Smooth muscle cell (in vitro differentiated cells): ENCODE data around the gene CACNA1C. TPM values are rescaled to one million over a fixed set of nuclear protein-coding genes. Genes with fewer than 3 reads are reported as not detected.

Source experiments
- DNase-seq: peaks from one replicate; lab custom pipeline; 2025; ENCODE audit not compliant: unreplicated experiment; lab: John Stamatoyannopoulos, UW
- H2AFZ ChIP-seq: fragments of 200-600 bp; sonication (generic); 2 replicates; pipeline ENCODE4 v1.6.0; 2016; ENCODE audit warnings: antibody characterized with exemption, low read depth, mild to moderate bottlenecking
- H3F3A ChIP-seq: fragments of 200-600 bp; sonication (generic); 2 replicates; pipeline ENCODE4 v1.6.0; 2017; ENCODE audit warnings: antibody characterized with exemption, low read depth
- H3K27ac ChIP-seq: fragments of 200-600 bp; sonication (generic); 2 replicates; pipeline ENCODE4 v1.5.1; 2016; ENCODE audit warnings: low read depth, mild to moderate bottlenecking
- H3K27me3 ChIP-seq: fragments of 200-600 bp; sonication (generic); 2 replicates; pipeline ENCODE4 v1.6.1; 2016; ENCODE audit warnings: low read depth, mild to moderate bottlenecking
- H3K36me3 ChIP-seq: fragments of 200-600 bp; sonication (generic); 2 replicates; pipeline ENCODE4 v1.5.1; 2016; ENCODE audit warnings: low read depth
- H3K4me1 ChIP-seq: fragments of 200-600 bp; sonication (generic); 2 replicates; pipeline ENCODE4 v1.5.1; 2016; ENCODE audit warnings: low read depth
- H3K4me2 ChIP-seq: fragments of 200-600 bp; sonication (generic); 2 replicates; pipeline ENCODE4 v1.6.0; 2016; ENCODE audit warnings: mild to moderate bottlenecking
- H3K4me3 ChIP-seq: fragments of 200-600 bp; sonication (generic); 2 replicates; pipeline ENCODE4 v1.5.1; 2016; ENCODE audit warnings: mild to moderate bottlenecking
- H3K79me2 ChIP-seq: fragments of 200-600 bp; sonication (generic); 2 replicates; pipeline ENCODE4 v1.6.0; 2016; ENCODE audit warnings: low read depth, mild to moderate bottlenecking
- H3K9ac ChIP-seq: fragments of 200-600 bp; sonication (generic); 2 replicates; pipeline ENCODE4 v1.6.0; 2016; ENCODE audit warnings: low read depth
- H3K9me3 ChIP-seq: fragments of 200-600 bp; sonication (generic); replicated peaks from 2 replicates; pipeline ENCODE4 v1.5.1; 2016; ENCODE audit warnings: low read depth
- H4K20me1 ChIP-seq: fragments of 200-600 bp; sonication (generic); 2 replicates; pipeline ENCODE4 v1.6.0; 2016; ENCODE audit warnings: low read depth
- CTCF ChIP-seq: fragments of 200-600 bp; sonication (generic); IDR thresholded peaks from 2 replicates; pipeline ENCODE4 v1.5.1; 2017; ENCODE audit warnings: borderline replicate concordance, mild to moderate bottlenecking, antibody characterized with exemption; ENCODE audit not compliant: insufficient read depth, poor library complexity, severe bottlenecking
- WGBS: methylation state at CpG from one replicate; pipeline ENCODE4 v1.1.7; 2016; ENCODE audit warnings: low lambda C conversion rate; 5-methylcytosine and 5-hydroxymethylcytosine counted together
- polyA plus RNA-seq: library from polyadenylated mRNA; unstranded; fragments of >200 nt; fragmentation: Nextera tagmentation; extraction: Ambion mirVana; gene quantifications from 2 replicates; pipeline ENCODE4 v1.2.1, GENCODE V29; 2016
- total RNA-seq: library from RNA; depleted of rRNA; stranded (reverse); fragments of >200 nt; gene quantifications from 2 replicates; pipeline ENCODE4 v1.2.3, GENCODE V29; 2014

CACNA1C gene
- total and polyA plus RNA-seq, 2 experiments from 2014 or later: 1.6 to 4.5 TPM

- H3K9ac ChIP-seq: no peak overlapping the region
- no peaks in the 10 kb centered on the region for H3F3A ChIP-seq
- H3K79me2 ChIP-seq: no peaks in the 10 kb centered on the region
- H3K36me3 ChIP-seq: no peaks in the 10 kb centered on the region
- H3K27ac ChIP-seq: peak overlapping the region; percentile 2
- DNase-seq: no peak
- H3K27me3 ChIP-seq: no peaks in the 10 kb centered on the region
- H3K4me3 ChIP-seq: no peak overlapping the region
- H3K4me2 ChIP-seq: peak overlapping the region; percentile 0
- H2AFZ ChIP-seq: no peak overlapping the region
- 72% methylated on average over 5 of the region's 5 CpGs for WGBS
- peaks cover 3% of the 10 kb centered on the region for H3K4me1 ChIP-seq
- no peaks in the 10 kb centered on the region for H3K9me3 ChIP-seq
- no peaks in the 10 kb centered on the region for H4K20me1 ChIP-seq
- TF ChIP-seq CTCF: no peak
Observed at GRCh38 chr12:2286047-2286446, 233.3 kb downstream of the CACNA1C start.

GRCh38 chr12:2286461-2287131 is 233.8 kb downstream of the CACNA1C start:
- DNase-seq: no peak
- H3K79me2 ChIP-seq: no peaks in the 10 kb centered on the region
- no peaks in the 10 kb centered on the region for H3F3A ChIP-seq
- no peaks in the 10 kb centered on the region for H3K9me3 ChIP-seq
- 59% methylated on average over 9 of the region's 9 CpGs for WGBS
- H3K4me1 ChIP-seq: peaks cover 3% of the 10 kb centered on the region
- H3K9ac ChIP-seq: no peak overlapping the region
- no peak overlapping the region for H2AFZ ChIP-seq
- H3K4me2 ChIP-seq: peak overlapping the region; percentile 0
- H4K20me1 ChIP-seq: no peaks in the 10 kb centered on the region
- H3K36me3 ChIP-seq: no peaks in the 10 kb centered on the region
- H3K4me3 ChIP-seq: no peak overlapping the region
- H3K27me3 ChIP-seq: no peaks in the 10 kb centered on the region
- TF ChIP-seq CTCF: no peak
- peak overlapping the region; percentile 2 for H3K27ac ChIP-seq

DNA sequence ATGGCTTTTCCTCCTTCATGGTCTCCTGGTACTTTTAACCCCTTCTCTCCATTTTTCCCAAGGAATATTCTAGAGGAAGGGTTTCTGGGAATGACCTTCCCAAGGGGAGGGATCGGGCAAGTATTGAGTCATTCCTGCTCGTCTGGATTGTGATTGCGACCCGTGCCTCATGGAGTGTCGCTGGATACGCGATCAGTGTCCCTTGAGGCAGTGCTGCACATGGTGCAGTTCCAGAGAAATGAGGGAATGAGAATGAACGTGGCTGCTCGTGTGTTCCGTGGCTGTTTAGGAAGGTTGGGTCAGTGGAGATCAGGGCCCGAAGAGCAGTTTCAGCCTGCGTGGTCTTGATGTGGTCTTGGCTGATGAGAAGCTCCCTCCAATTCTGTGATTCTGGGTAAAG is 234.4 kb downstream of the CACNA1C start:
- Histone ChIP-seq H3K27ac (no peak overlapping the region), H3K4me3 (no peak overlapping the region), H3K4me2 (peak overlapping the region; percentile 0), H3K27me3 (no peaks in the 10 kb centered on the region), H3K79me2 (no peaks in the 10 kb centered on the region), H3K36me3 (no peaks in the 10 kb centered on the region), H3F3A (no peaks in the 10 kb centered on the region), H3K4me1 (peaks cover 3% of the 10 kb centered on the region), H4K20me1 (no peaks in the 10 kb centered on the region), H3K9ac (no peak overlapping the region), H3K9me3 (no peaks in the 10 kb centered on the region), H2AFZ (no peak overlapping the region)
- TF ChIP-seq CTCF: no peak
- WGBS: 74% methylated on average over 12 of the region's 12 CpGs
- DNase-seq: no peak

GRCh38 chr12:2287589-2287988 is 234.8 kb downstream of the CACNA1C start:
- Histone ChIP-seq H3F3A (no peaks in the 10 kb centered on the region), H3K4me2 (no peak overlapping the region), H3K27me3 (no peaks in the 10 kb centered on the region), H3K36me3 (no peaks in the 10 kb centered on the region), H3K4me1 (peaks cover 3% of the 10 kb centered on the region), H3K9me3 (no peaks in the 10 kb centered on the region), H3K27ac (no peak overlapping the region), H3K9ac (no peak overlapping the region), H4K20me1 (no peaks in the 10 kb centered on the region), H3K4me3 (no peak overlapping the region), H3K79me2 (no peaks in the 10 kb centered on the region), H2AFZ (no peak overlapping the region)
- 86% methylated on average over 5 of the region's 5 CpGs for WGBS
- no peak for DNase-seq
- no peak for TF ChIP-seq CTCF
